ENCODE results near the gene RETREG1.
"Not testable (repeated sequence)": the region's sequence is repeated elsewhere in the genome, so short reads cannot be mapped to it uniquely, and the experiment has no call there.

- TF ChIP-seq EZH2phosphoT487 (IDR thresholded peaks at IDR 0.05; ENCODE audit: borderline replicate concordance); CTCF (conservative IDR thresholded peaks at IDR 0.05; ENCODE audit: low read length): not testable (repeated sequence)
Measured at GRCh38 chr5:16610896-16611295, 5.9 kb downstream of the RETREG1 start.
